GM12874 (cell line): Measurements from ENCODE around the gene BIN1.

ENCODE experiments used
- TF ChIP-seq, protein P1 (sequence below): IDR thresholded peaks from 2 replicates; pipeline ENCODE4 v1.5.1; 2011; ENCODE audit warnings: low read depth, mild to moderate bottlenecking, control low read depth, low read length, moderate library complexity; ENCODE audit not compliant: insufficient read depth

BIN1 gene

GRCh38 chr2:127015106-127015910, 91.6 kb downstream of the BIN1 start:
- TF ChIP-seq, protein P1, sequence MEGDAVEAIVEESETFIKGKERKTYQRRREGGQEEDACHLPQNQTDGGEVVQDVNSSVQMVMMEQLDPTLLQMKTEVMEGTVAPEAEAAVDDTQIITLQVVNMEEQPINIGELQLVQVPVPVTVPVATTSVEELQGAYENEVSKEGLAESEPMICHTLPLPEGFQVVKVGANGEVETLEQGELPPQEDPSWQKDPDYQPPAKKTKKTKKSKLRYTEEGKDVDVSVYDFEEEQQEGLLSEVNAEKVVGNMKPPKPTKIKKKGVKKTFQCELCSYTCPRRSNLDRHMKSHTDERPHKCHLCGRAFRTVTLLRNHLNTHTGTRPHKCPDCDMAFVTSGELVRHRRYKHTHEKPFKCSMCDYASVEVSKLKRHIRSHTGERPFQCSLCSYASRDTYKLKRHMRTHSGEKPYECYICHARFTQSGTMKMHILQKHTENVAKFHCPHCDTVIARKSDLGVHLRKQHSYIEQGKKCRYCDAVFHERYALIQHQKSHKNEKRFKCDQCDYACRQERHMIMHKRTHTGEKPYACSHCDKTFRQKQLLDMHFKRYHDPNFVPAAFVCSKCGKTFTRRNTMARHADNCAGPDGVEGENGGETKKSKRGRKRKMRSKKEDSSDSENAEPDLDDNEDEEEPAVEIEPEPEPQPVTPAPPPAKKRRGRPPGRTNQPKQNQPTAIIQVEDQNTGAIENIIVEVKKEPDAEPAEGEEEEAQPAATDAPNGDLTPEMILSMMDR, result no peak

DNA sequence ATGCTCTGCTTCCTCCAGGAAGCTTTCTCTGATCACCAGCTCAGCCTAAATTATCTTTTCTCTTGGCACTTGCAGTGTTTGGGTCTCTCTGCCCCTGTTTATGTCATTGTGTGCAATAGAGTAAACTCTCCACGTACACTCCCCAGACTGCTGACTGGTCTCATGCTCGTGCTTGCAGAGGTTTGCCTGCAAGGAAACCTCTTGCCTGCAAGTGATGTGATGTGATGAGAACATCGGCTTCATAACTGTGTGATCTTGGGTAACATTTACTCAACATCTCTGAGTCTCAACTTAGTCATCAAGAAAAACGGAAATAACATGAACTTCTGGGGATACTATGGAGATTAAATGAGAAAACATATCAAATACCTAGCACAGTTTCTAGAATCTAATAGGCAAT, 92.3 kb downstream of the BIN1 start:
- TF ChIP-seq, protein P1, result no peak

- TF ChIP-seq, protein P1, result no peak
Measured at GRCh38 chr2:127014224-127014623, 92.7 kb downstream of the BIN1 start.

- TF ChIP-seq, protein P1, result no peak
Measured at GRCh38 chr2:127012868-127013267, 94.1 kb downstream of the BIN1 start.

DNA sequence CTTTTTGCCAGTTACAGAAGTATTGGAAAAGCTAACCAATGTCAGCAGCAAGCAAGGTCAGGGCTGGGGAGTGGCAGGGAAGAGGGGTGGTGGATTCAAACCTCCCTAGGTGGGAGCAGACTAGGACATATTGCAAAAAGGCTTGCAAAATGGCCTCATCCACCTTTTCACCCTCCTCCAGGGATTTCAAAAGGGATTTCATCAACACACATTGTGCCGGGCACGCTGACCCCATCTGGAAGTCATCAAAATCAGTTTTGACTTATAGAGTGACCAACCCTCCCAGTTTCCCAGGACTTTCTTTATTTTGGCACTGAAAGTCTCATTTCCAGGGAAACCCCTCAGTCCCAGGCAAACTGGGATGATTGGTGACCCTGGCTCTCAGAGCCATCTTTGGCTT, 94.7 kb downstream of the BIN1 start:
- TF ChIP-seq, protein P1, result no peak

GRCh38 chr2:127011796-127012195, 95.2 kb downstream of the BIN1 start:
- TF ChIP-seq, protein P1, result no peak

DNA sequence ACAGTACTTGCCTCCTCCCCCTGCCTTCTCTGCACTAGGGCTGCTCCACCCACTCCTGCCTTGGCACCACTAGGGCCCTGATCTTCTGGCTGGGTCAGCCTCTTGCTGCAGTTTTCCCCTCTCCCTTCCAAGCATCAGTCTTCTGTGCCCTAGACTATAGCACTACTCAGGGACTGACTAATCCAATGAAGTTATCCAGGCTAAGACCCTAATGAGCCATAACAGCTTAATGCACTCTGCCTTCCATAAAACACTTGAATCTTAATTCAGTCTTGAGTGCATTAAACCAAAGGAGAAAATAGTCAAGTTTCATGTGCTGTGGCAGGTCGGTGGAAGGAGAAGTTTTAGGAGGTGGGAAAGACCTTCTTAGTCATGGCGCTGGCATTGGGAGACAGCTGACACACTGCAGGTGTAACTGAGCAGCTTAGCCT, 95.7 kb downstream of the BIN1 start:
- TF ChIP-seq, protein P1, result no peak
